Measurements from ENCODE around the gene ITSN2.
"Not testable (repeated sequence)": the region's sequence is repeated elsewhere in the genome, so short reads cannot be mapped to it uniquely, and the experiment has no call there.

ITSN2 gene

DNA sequence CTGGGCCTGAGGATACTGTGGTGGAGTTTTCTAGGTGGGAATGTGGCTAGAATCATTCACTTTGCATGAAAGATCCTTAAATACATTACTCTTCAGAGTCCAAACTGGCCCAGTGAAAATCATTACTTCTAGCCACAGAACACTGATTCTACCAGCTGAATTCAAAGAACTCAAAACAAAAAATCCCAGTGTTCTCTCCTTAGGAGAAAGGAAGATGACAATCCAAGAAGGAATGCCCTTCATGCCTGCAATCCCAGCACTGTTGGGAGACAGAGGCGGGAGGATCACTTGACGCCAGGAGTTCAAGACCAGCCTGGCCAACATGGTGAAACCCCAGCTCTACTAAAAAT lies 150.3 kb downstream of the ITSN2 start:
- no peak for DNase-seq

DNA sequence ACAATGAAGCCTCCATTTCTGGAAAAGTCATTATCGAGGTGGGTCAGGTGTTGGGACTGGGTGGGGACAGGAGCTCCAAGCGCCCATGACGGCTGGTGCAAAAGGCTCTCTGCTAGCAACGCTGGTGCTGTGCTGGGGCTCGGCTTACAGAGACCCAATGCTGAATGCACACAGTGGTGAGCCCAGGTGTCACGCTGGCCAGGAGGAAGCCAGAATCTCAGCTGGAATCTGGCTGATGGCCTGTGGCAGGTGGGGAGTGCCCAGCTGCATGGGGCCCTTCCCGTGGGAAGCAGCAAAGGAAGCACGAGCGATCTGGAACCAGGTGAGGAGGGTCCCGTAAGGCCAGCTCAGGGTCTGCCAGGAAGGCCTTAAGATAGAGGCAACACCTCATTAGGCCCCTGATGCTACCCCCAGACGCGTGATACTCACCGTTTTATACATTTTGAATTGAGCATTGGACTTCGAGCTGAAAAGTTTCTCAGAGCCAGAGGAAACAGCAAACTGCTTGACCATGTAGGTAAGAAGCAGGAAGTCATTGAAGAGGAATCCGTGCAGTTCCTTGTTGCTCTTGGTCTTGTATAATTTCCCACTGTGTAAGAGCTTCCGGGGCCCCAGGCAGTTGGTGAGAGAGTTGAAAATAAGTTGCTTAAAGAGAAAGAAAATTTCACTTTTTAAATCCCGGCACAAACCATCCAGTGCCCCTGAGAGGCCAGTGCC lies 150.8 kb downstream of the ITSN2 start:
- DNase-seq, result no peak

DNA sequence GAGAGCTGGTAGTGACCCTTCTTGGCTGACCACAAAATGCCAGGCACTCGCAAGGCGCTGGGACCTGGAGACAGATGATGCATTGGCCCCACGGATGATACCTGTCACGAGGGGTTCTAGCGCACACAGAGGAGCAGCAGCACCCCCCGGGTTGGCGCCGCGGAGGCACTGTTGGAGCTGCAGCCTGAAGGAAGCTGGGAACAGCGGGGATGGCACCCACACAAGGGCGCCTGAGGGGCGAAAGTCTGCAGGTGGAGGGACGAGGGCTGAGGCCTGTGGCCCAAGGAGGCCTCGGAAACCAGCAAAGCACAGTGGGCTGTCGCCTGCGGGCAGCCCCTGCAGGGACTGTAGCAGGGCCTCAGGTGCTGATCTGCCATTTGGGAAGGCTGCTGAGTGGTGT lies 151.8 kb downstream of the ITSN2 start:
- no peak for DNase-seq

DNA sequence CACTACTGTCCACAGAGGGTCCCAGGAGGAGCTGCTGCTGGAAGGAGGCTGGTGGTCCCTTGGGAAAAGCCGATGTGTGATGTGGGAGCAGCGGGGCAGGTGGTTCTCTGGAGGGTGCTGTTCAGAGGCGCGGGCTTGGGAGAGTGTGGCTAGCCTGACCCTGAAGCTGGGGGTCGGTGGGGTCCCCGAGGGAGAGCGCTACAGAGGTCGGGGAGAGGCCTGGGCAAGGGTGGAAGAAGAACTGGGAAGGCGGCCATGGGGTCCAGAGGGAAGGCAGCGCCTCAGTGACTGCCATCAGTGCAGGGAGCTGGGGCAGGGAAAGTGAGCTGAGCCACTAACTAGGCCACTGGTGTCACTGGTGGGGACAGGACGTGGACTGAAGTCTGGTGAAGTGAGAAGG lies 153.0 kb downstream of the ITSN2 start:
- DNase-seq, result no peak

DNA sequence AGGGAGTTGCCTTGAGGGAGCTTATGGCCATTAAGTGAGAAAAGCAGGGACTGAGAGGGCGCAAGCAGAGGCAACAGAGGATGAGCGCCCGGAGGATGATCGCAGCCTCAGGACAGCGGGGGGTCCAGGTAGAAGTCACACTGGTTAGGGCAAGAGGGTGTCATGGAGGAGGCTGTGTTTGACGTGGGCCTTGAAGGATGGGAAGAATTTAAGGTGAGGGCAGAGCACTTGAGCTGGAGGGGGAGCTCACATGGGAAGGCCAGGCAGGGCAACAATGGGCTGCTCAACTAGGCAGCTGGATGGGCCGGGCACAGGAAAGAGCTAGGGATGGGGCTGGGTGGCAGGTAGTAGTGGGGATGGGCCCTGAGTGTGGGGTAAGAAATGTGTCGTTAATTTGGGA lies 153.6 kb downstream of the ITSN2 start:
- DNase-seq, result no peak

DNA sequence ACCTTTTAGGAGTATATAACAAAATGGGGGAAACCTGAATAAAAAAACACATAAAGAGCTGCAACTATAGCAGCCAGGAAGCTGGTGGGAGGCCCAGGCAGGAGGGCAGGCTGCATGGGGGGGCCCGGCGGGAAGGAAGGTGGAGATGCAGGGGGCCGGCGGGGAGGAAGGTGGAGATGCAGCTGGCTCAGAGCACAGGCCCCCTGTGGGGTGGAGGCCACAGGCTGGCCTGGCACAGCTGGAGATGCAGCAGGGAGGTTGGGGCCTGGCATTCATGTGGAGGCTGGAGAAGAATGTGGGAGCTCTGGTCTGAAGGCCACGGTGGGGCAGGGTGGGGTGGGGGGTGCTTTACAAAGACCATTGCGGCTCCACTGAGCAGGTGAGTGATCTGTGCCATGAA lies 154.1 kb downstream of the ITSN2 start:
- no peak for DNase-seq

DNA sequence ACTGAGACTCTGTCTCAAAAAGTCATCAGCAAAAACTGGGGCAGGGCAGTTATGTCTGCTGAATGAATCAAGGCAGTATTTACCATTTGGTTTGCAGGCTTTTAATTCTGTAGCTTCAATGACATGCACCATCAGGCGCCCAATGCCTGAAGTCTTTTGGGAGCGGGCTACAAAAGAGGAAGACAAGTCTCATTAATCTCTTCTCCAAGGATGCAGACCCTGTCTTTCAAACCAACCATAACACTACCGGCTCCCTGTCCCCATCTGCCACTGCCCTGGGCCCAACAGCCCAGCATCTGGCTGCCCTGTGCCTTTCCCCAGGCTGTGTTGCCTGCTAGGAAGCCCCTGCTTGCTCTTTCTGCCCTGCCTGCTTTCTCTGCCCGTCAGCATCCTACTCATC lies 155.2 kb downstream of the ITSN2 start:
- no peak for DNase-seq

DNA sequence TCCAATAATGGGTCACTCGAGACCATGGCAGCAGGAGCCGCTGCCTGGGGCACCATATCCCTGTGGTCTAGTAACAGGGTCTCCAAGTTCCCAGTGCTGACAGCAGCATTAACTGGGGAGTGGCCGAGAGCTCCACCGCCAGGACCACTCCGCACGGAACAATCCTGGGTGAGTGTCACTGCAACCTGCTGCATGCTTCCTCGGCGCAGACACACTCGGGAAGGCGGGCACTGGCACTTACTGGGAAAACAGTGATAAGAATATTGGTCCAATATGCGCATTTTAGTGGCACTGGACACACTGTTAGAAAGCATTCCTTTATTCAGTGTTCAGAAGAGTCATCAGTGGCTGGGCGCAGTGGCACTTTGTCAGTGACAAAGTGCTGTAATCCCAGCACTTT lies 155.8 kb downstream of the ITSN2 start:
- DNase-seq, result no peak

DNA sequence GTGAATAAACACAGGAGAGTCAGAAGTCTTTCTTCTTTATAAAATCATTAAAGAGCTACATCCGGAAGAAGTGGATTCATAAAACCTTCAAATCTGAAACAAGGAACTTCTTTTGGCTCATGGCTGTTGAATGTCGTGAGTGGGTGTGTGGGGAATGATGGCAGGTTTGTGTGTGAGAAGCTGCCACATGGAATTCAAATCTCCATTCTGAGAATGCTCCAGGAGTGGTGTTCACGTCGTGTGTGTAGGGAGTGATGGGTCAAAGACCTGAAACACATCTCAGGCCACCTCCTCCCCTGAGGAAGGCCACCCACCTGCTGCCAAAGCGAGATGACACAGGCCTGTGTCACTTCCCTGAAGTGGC lies 156.6 kb downstream of the ITSN2 start:
- no peak for DNase-seq

DNA sequence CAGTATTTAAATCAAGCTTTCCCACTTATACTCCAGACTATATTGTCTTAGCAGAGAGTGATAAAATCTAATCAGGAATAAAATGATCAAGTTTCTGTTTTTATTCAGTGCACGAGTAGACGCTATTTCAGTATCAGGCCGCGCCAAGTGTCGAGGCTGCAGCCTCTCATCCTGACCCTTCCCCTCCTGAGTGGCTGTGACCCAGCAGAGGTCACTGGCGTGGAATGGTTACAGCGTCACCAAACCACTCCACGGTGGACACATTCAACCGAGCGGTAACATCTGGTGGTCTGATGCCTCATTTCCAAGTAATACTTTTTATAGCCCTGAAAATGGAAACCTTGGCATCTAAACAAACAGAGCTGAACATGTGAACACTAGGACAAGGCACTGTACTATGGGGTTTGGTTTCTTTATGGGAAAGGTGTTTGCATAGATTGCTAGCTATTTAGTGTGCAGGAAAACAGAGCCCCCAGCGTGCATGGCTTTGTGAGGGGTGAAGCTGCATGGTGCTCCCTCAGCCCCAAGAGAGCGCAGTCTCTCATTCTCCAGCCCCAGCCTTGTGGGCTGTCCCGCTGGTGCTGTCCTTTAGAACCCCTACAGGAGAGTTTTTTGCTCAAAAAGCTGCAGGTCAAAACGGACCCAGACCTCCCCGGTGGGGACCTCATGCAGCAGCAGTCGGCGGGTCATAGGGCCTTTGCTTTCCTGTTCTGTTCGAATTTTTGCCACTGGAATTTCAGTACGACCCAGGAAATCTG lies 157.1 kb downstream of the ITSN2 start:
- no peak for DNase-seq

DNA sequence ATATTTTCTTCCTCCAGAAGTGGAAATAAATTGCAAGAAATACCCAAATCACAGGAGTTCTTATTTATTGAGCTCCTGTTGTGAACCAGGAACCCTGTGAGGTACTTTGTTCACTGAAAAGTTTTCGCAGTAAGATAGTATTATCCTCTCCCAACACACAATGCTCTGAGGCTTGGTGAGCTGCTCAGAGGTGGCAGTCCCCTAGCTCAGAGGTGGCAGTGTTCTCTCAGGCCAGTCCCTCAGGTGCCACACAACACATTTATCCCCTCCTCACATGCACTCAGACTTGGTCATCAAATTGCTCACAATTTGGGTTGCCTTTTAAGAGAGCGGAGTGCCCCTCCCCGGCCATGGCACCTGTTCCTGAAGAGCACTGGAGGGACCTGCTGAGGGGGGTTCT lies 159.5 kb downstream of the ITSN2 start:
- DNase-seq, result no peak

DNA sequence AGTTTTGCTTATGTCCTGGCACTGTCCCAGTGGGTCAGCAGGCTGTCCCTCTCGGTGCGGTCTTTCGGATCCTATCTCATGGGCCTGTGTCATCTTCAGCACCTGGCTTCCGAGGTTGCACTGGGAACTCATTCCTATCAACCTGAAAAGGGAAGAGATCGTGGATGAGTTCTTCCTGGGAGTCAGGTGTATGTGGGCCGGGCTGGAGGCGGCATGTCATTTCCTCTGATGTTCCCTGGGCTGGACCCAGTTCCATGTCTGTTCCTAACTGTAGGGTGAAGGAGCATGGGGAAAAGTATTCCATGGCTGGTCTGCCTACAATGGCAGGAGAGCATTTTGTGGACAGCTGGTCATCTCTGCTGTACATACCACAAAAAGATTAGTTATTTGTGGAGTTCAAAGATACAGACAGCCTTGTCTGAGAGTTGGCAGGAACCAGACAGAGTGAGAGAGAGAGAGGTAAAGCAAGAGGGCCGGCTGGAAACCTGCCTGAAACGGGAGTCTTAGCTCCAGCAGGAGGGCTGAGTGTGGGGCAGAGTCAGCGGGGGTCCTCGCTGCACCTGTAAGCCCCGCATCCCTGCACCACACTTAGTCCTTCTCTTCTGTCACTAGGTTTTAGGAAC lies 160.3 kb downstream of the ITSN2 start:
- DNase-seq, result no peak

DNA sequence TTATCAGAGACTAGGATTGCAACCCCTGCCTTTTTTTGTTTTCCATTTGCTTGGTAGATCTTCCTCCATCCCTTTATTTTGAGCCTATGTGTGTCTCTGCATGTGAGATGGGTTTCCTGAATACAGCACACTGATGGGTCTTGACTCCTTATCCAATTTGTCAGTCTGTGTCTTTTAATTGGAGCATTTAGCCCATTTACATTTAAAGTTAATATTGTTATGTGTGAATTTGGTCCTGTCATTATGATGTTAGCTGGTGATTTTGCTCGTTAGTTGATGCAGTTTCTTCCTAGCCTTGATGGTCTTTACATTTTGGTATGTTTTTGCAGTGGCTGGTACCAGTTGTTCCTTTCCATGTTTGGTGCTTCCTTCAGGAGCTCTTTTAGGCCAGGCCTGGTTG lies 163.1 kb downstream of the ITSN2 start:
- DNase-seq, result not testable (repeated sequence)

DNA sequence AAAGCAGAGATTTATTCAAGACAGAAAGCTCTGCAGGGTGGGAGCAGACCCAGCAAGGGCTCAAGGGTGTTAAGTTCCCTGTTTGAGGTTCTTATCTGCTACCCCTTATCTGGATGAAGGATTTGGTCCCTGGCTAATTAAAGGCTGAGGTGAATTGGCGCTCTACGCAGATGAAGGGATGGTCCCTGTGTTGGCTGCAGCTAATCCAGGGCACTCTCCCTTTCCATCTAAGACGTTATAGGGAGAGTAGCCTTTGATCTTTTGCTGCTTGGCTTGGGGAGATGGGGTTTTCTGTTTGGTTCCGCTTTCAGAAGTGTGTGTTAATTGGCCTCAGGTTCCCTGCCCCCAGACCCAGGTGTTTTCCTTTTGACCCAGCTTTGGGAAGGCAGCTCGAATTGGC lies 168.5 kb downstream of the ITSN2 start:
- DNase-seq, result no peak

DNA sequence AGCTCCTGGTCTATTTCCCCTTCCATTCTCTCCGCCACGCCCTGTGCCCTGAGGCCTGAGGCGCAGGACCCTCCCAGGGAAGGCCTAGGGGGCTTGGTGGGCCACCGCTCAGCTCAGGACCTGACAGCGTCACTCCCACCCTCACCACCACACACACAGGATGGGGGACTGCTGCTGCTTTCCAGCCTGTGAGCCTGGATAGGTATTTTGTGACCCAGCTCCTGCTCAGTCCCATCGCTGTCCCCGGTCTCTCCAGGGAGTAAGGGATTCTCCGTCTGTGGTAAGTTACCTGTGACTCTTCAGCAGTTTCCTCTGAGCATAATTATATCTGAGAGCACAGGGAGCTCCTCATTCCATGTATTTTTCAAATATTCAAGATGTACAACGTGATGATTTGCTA lies 169.2 kb downstream of the ITSN2 start:
- DNase-seq, result no peak

DNA sequence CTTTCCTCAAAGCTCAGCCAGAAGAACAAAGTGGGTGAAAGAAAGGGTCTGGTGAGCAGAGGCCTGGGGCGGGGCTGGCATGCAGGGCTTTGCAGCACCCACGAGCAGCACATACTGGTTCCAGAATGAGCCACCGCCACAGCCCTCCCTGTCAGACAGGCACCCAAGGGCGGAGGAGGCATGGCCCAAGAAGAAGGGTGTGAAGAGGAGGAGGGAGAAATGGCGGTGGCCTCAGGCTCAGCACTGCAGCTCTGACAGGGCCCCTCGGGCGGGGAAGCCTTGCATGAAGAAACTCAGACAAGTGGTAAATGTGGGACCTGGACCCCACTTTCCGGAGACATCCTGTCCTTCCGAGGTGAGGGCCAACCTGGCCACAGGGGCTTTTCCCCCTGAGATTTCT lies 169.8 kb downstream of the ITSN2 start:
- DNase-seq, result no peak

DNA sequence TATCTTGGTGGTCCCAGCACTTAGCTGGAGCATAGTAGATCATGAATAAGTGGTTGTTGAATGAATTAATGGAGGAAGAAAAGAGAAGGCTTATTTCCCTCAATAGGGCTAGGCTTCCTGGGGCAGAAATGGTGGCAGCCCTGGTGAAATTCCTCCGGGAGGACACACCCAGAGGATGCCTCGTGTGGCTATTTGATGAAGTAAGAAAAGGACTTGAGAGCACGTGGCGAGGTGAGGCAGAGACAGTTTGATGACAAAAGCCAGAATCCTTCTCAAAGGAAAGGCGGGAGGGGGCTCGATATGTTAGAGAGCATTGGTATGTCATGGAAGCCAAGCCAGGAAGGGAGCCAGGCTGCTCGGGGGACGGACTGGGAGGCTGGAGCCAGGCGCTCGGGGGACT lies 170.8 kb downstream of the ITSN2 start:
- no peak for DNase-seq

DNA sequence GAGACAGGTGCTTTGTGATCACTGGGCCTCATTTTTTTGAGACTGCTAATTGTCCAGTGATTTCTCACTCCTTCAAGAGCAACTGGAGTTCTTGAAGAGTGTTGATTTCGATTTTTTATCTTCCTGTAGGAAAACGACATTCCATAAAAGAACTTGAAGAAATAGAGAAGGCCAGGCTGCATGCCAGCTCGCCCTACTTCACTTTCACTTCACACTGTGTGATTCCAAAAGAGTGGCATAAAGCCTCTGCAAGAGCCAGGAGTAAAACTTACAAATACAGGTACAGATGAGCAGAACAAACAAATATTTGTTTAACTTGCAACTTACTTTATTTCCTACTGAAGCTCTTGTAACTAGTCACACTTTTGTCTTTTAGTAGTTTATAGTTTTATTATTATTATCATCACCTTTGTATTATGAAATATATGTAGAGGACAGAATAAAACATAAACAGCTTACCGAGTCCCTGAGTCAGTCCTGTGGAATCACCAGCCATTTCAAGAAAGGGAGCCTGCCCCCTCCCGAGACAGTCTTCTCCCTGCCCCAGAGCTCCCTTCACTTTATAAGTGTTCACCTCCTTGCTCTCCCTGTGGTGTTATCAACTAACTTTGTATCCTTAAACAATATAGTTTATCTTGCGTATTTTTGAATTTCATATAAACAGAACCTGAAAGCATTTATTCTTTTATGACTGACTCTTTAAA lies 176.8 kb downstream of the ITSN2 start:
- no peak for DNase-seq

DNA sequence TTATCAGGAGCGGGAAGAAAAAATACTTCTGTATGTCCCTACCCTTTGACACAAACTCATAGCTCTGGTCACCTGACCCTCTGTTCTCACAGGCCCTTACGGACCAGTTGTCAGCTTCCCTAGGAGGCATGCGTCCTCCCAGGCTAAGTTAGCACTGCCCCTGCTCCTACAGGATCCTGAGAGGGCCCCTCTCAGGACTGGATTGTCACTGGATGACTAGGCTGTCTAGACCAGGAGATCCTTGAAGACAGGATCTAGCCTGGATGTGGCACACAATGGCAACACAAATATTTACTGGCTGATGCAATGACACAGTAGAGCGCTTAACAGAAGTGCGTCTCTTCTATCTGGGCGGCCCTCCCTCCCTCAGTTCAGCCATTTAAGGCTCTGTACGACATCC lies 177.8 kb downstream of the ITSN2 start:
- DNase-seq, result no peak

DNA sequence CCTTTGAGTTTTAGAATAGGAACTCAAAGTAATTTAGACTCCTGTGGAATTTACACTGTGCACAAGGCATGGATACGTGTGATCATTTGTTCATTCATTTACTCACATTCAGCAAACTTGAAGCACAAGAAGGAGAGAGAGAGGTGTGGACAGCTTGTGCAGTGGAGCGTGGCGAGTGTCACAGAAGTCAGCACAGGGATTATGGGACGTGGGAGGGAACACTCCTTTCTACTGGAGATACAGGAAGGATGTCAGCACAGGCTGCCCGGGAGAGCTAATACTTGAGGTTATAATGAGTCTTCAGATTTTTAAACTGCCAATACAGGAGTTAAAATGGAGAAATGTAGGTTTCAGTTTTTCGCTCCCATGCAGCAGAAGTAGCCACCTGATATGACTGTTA lies 178.5 kb downstream of the ITSN2 start:
- no peak for DNase-seq

DNA sequence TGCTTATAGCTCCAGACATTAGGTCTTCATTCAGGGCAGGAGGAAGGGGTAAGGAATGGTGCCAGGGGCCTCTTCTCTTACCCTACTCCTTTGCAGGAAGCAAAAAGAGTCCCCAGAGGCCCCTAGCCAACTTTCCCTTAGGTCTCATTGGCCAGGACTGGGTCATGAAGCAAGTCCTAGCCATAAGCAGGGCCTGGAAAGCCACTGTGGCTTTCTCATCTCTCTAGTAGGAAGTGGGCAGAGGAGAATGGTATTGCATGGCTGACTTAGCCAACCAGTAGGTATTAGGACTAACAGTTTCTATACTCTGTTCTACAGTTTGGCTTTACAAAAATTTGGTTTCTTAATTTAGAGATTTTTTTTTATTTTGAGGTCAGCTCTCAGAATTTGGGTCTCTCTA lies 180.7 kb downstream of the ITSN2 start:
- no peak for DNase-seq

DNA sequence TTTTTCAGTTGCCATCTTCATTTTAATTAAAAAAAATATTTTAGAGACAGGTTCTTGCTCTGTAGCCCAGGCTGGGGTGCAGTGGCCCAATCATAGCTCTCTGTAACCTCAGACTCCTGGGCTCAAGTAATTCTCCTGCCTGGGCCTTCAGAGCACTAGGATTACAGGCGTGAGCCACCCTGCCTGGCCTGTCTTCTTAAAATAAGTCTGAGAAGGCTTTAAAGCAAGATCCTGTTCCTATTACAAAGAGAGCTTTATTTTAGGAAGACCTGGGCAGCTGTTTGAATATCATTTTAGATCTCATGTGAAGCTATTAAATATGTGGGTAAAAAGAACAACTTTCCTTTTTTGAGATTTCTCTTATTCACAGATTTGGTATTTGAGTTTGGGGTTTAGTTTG lies 184.0 kb downstream of the ITSN2 start:
- DNase-seq, result no peak

DNA sequence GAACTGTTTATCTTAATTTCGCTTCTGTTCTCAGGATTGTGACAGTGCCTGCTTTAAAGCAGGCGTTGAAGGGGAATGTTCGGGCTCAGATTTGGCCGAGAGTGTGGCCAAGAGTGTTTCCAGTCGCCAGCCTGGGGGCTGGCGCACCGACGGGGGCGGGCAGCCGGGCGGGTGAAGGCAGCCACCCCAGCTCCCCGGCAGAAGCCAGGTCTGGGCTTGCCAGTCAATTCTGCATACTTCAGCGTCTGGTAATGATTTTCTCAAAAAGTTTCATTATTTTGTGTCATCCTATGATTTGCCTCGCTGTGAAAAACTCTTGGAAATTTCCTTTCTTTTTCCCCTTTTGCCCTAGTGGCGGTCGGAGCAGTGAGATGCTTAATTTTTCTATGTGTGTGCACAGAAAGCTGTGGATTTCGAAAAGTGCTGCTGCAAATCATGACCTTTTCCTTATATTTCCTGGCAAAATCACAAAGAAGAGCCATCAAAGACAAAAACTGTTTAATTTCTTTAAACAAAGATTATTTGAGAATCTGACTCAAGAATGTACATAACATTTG lies 184.6 kb downstream of the ITSN2 start:
- no peak for DNase-seq
